M059J (cell line): Measurements from ENCODE around the gene SERPINI1. TPM values are rescaled to one million over a fixed set of nuclear protein-coding genes. Genes with fewer than 3 reads are reported as not detected.

Source experiments
- DNase-seq: peaks from one replicate; pipeline ENCODE4 v3.0.0-alpha.2; 2012; ENCODE audit warnings: low read depth
- total RNA-seq: library from RNA; depleted of rRNA; stranded (reverse); fragments of >200 nt; shearing (Covaris generic); gene quantifications from 2 replicates; pipeline ENCODE4 v1.2.3, GENCODE V29; 2014

SERPINI1 gene
- total RNA-seq, 1 experiment from 2014 or later, result 4.4 TPM

- DNase-seq, result no peak
Observed at GRCh38 chr3:167851171-167851570, 115.7 kb downstream of the SERPINI1 start.

- no peak for DNase-seq
Observed at GRCh38 chr3:167851749-167852148, 116.2 kb downstream of the SERPINI1 start.

- peak; percentile 6 for DNase-seq
Observed at GRCh38 chr3:167852216-167852615, 116.7 kb downstream of the SERPINI1 start.

GRCh38 chr3:167854063-167854462, 118.5 kb downstream of the SERPINI1 start:
- no peak for DNase-seq

- no peak for DNase-seq
Observed at GRCh38 chr3:167854846-167855245, 119.3 kb downstream of the SERPINI1 start.

- no peak for DNase-seq
Observed at GRCh38 chr3:167855306-167855705, 119.8 kb downstream of the SERPINI1 start.

GRCh38 chr3:167858865-167859264, 123.3 kb downstream of the SERPINI1 start:
- DNase-seq, result no peak

GRCh38 chr3:167859610-167860009, 124.1 kb downstream of the SERPINI1 start:
- DNase-seq, result no peak

GRCh38 chr3:167861649-167862048, 126.1 kb downstream of the SERPINI1 start:
- DNase-seq, result no peak

GRCh38 chr3:167862104-167862730, 126.7 kb downstream of the SERPINI1 start:
- DNase-seq, result no peak

GRCh38 chr3:167863811-167864551, 128.5 kb downstream of the SERPINI1 start:
- DNase-seq, result no peak

- DNase-seq, result no peak
Observed at GRCh38 chr3:167864552-167864874, 129.0 kb downstream of the SERPINI1 start.

- no peak for DNase-seq
Observed at GRCh38 chr3:167866331-167866730, 130.8 kb downstream of the SERPINI1 start.

GRCh38 chr3:167867981-167868380, 132.5 kb downstream of the SERPINI1 start:
- no peak for DNase-seq

GRCh38 chr3:167870181-167870580, 134.7 kb downstream of the SERPINI1 start:
- DNase-seq, result no peak

GRCh38 chr3:167870759-167871158, 135.2 kb downstream of the SERPINI1 start:
- DNase-seq, result no peak

- no peak for DNase-seq
Observed at GRCh38 chr3:167872032-167872431, 136.5 kb downstream of the SERPINI1 start.

- no peak for DNase-seq
Observed at GRCh38 chr3:167872941-167873340, 137.4 kb downstream of the SERPINI1 start.

GRCh38 chr3:167874671-167875372, 139.3 kb downstream of the SERPINI1 start:
- DNase-seq, result no peak
